Measurements from ENCODE around the gene HNRNPF.
A peak's percentile ranks its signal among the peaks of the same experiment; 100 is the strongest.

Gene HNRNPF

GRCh38 chr10:43411536-43411935 is 2.5 kb upstream of the HNRNPF start:
- Histone ChIP-seq H4K20me1 (ENCODE audit: low read depth, low read length) (no peaks in the 10 kb centered on the region), H3K79me2 (ENCODE audit: insufficient read depth, low read length) (peaks cover 28% of the 10 kb centered on the region), H3K27ac (ENCODE audit: low read depth, low read length) (no peak overlapping the region), H2AFZ (ENCODE audit: low read depth, low read length, severe bottlenecking) (no peak overlapping the region), H3K9me3 (ENCODE audit: insufficient read depth, low read length) (no peaks in the 10 kb centered on the region), H3K36me3 (ENCODE audit: low read length) (peaks cover 4% of the 10 kb centered on the region; the same call in 1 of the 2 replicates), H3K9me2 (replicated peaks; ENCODE audit: insufficient read depth, low read length) (no peaks in the 10 kb centered on the region), H3K9ac (ENCODE audit: low read length) (no peak overlapping the region), H3K4me2 (ENCODE audit: low read depth, low read length, poor library complexity, severe bottlenecking) (no peak overlapping the region), H3K4me3 (ENCODE audit: insufficient read depth, low read length, poor library complexity, severe bottlenecking) (no peak overlapping the region), H3K27me3 (ENCODE audit: low read length) (no peaks in the 10 kb centered on the region), H3F3A (ENCODE audit: insufficient read depth) (peaks cover 24% of the 10 kb centered on the region)
- TF ChIP-seq CTCF (IDR thresholded peaks at IDR 0.05; ENCODE audit: insufficient read depth, low read length, poor library complexity, severe bottlenecking) = no peak
- TF ChIP-seq EZH2phosphoT487 (conservative IDR thresholded peaks at IDR 0.05; ENCODE audit: low read length) = no peak

DNA sequence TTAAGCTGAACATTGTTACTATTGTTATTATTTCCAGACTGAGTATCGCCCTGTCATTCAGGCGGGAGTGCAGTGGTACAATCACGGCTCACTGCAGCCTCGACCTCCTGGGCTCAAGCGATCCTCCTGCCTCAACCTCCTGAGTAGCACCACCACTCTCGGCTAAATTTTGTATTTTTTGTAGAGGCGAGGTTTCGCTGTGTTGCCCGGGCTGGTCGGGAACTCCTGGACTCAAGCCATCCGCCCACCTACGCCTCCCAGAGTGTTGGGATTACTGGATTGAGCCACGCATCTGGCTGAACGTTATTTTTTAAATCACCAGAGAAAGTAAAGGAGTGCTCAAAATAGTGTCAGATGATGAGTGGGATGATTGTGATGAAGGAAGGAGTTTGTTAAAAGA is 1.4 kb upstream of the HNRNPF start:
- Histone ChIP-seq H4K20me1 (ENCODE audit: low read depth, low read length) (0 out of 2 replicates have a peak, but pooled peaks cover 3% of the 10 kb centered on the region), H3K79me2 (ENCODE audit: insufficient read depth, low read length) (peaks cover 39% of the 10 kb centered on the region), H3K36me3 (ENCODE audit: low read length) (peaks cover 7% of the 10 kb centered on the region; the same call in 1 of the 2 replicates), H3F3A (ENCODE audit: insufficient read depth) (peaks cover 24% of the 10 kb centered on the region), H3K4me2 (ENCODE audit: low read depth, low read length, poor library complexity, severe bottlenecking) (peak overlapping the region; percentile 78), H3K9me2 (replicated peaks; ENCODE audit: insufficient read depth, low read length) (no peaks in the 10 kb centered on the region), H3K9ac (ENCODE audit: low read length) (peak overlapping the region; percentile 100), H3K9me3 (ENCODE audit: insufficient read depth, low read length) (no peaks in the 10 kb centered on the region), H3K27ac (ENCODE audit: low read depth, low read length) (peak overlapping the region; percentile 96), H2AFZ (ENCODE audit: low read depth, low read length, severe bottlenecking) (no peak overlapping the region), H3K4me3 (ENCODE audit: insufficient read depth, low read length, poor library complexity, severe bottlenecking) (no peak overlapping the region), H3K27me3 (ENCODE audit: low read length) (no peaks in the 10 kb centered on the region)
- no peak for TF ChIP-seq CTCF (IDR thresholded peaks at IDR 0.05; ENCODE audit: insufficient read depth, low read length, poor library complexity, severe bottlenecking)
- TF ChIP-seq EZH2phosphoT487 (conservative IDR thresholded peaks at IDR 0.05; ENCODE audit: low read length) = no peak

- no peaks in the 10 kb centered on the region for H3K27me3 ChIP-seq (ENCODE audit: low read length)
- peak overlapping the region; percentile 96 for H3K27ac ChIP-seq (ENCODE audit: low read depth, low read length)
- H4K20me1 ChIP-seq (ENCODE audit: low read depth, low read length) = 0 out of 2 replicates have a peak, but pooled peaks cover 6% of the 10 kb centered on the region
- no peaks in the 10 kb centered on the region for H3K9me2 ChIP-seq (replicated peaks; ENCODE audit: insufficient read depth, low read length)
- peaks cover 47% of the 10 kb centered on the region for H3K79me2 ChIP-seq (ENCODE audit: insufficient read depth, low read length)
- peak overlapping the region; percentile 100 for H3K9ac ChIP-seq (ENCODE audit: low read length)
- H3K4me3 ChIP-seq (ENCODE audit: insufficient read depth, low read length, poor library complexity, severe bottlenecking) = peak overlapping the region; percentile 86
- peaks cover 7% of the 10 kb centered on the region; the same call in 1 of the 2 replicates for H3K36me3 ChIP-seq (ENCODE audit: low read length)
- peak overlapping the region; percentile 78 for H3K4me2 ChIP-seq (ENCODE audit: low read depth, low read length, poor library complexity, severe bottlenecking)
- H3K9me3 ChIP-seq (ENCODE audit: insufficient read depth, low read length) = no peaks in the 10 kb centered on the region
- no peak for TF ChIP-seq CTCF (IDR thresholded peaks at IDR 0.05; ENCODE audit: insufficient read depth, low read length, poor library complexity, severe bottlenecking)
- no peak for TF ChIP-seq EZH2phosphoT487 (conservative IDR thresholded peaks at IDR 0.05; ENCODE audit: low read length)
- peaks cover 29% of the 10 kb centered on the region for H3F3A ChIP-seq (ENCODE audit: insufficient read depth)
- no peak overlapping the region for H2AFZ ChIP-seq (ENCODE audit: low read depth, low read length, severe bottlenecking)
Observed at GRCh38 chr10:43409385-43410109, 561 bp upstream of the HNRNPF start.
